DOHH2 (cell line): ENCODE measurements around the gene NBEAL1.

Experiments used
- CTCF ChIP-seq: fragments of 200-600 bp; sonication (generic); IDR thresholded peaks from one replicate; pipeline ENCODE4 v1.5.1; 2014; ENCODE audit warnings: antibody characterized with exemption, mild to moderate bottlenecking, low read depth, low read length; ENCODE audit not compliant: poor library complexity, severe bottlenecking
- EZH2phosphoT487 ChIP-seq: fragments of 200-600 bp; sonication (generic); IDR thresholded peaks from 2 replicates; pipeline ENCODE4 v1.6.1; 2017; ENCODE audit warnings: borderline replicate concordance, mild to moderate bottlenecking, antibody characterized with exemption, low read length, moderate library complexity, mixed read lengths

GRCh38 chr2:203170502-203170901, 155.8 kb downstream of the NBEAL1 start:
- TF ChIP-seq CTCF (no peak), EZH2phosphoT487 (no peak)
